Ishikawa (cell line): ENCODE data around the gene CCSAP.

ENCODE experiments used
- CEBPB ChIP-seq: IDR thresholded peaks from 2 replicates; pipeline ENCODE4 v1.6.1; 2012
- CREB1 ChIP-seq: IDR thresholded peaks from 2 replicates; pipeline ENCODE4 v1.6.1; 2012; ENCODE audit warnings: low read depth
- EGR1 ChIP-seq: IDR thresholded peaks from 2 replicates; pipeline ENCODE4 v1.6.1; 2012
- EP300 ChIP-seq: IDR thresholded peaks from 2 replicates; pipeline ENCODE4 v1.6.1; 2012; ENCODE audit warnings: borderline replicate concordance
- FOXM1 ChIP-seq: IDR thresholded peaks from 2 replicates; pipeline ENCODE4 v1.6.1; 2012; ENCODE audit warnings: low read depth, borderline replicate concordance
- MAX ChIP-seq: IDR thresholded peaks from 2 replicates; pipeline ENCODE4 v1.6.1; 2012
- NFIC ChIP-seq: IDR thresholded peaks from 2 replicates; pipeline ENCODE4 v1.6.1; 2012
- RAD21 ChIP-seq: IDR thresholded peaks from 2 replicates; pipeline ENCODE4 v1.6.1; 2012; ENCODE audit warnings: low read depth
- REST ChIP-seq: IDR thresholded peaks from 2 replicates; pipeline ENCODE4 v1.6.1; 2012; ENCODE audit warnings: low read depth, mild to moderate bottlenecking
- TAF1 ChIP-seq: IDR thresholded peaks from 2 replicates; pipeline ENCODE4 v1.6.1; 2012; ENCODE audit warnings: low read depth, mild to moderate bottlenecking
- TCF12 ChIP-seq: IDR thresholded peaks from 2 replicates; pipeline ENCODE4 v1.6.1; 2012; ENCODE audit warnings: low read depth
- TEAD4 ChIP-seq: IDR thresholded peaks from 2 replicates; pipeline ENCODE4 v1.6.1; 2012
- USF1 ChIP-seq: IDR thresholded peaks from 2 replicates; pipeline ENCODE4 v1.6.1; 2012
- YY1 ChIP-seq: IDR thresholded peaks from 2 replicates; pipeline ENCODE4 v1.6.1; 2012; ENCODE audit warnings: low read depth
- ZBTB7A ChIP-seq: IDR thresholded peaks from 2 replicates; pipeline ENCODE4 v1.6.1; 2012; ENCODE audit warnings: low read depth

Gene CCSAP

GRCh38 chr1:229303855-229304254 lies 39.0 kb downstream of the CCSAP start:
- TF ChIP-seq MAX (no peak), NFIC (no peak), CREB1 (no peak)

GRCh38 chr1:229302740-229303139 lies 40.1 kb downstream of the CCSAP start:
- TF ChIP-seq CREB1: no peak
- TF ChIP-seq EGR1: no peak
- no peak for TF ChIP-seq TAF1
- no peak for TF ChIP-seq RAD21
- TF ChIP-seq TEAD4: no peak
- TF ChIP-seq MAX: no peak
- no peak for TF ChIP-seq REST
- TF ChIP-seq EP300: no peak
- no peak for TF ChIP-seq NFIC
- TF ChIP-seq ZBTB7A: no peak
- TF ChIP-seq TCF12: no peak
- no peak for TF ChIP-seq CEBPB
- no peak for TF ChIP-seq YY1
- TF ChIP-seq USF1: no peak
- no peak for TF ChIP-seq FOXM1

GRCh38 chr1:229300099-229300757 lies 42.6 kb downstream of the CCSAP start:
- no peak for TF ChIP-seq EGR1
- no peak for TF ChIP-seq TEAD4
- no peak for TF ChIP-seq RAD21
- no peak for TF ChIP-seq CEBPB
- no peak for TF ChIP-seq NFIC
- TF ChIP-seq YY1: no peak
- no peak for TF ChIP-seq USF1
- TF ChIP-seq TAF1: no peak
- no peak for TF ChIP-seq ZBTB7A
- no peak for TF ChIP-seq CREB1
- no peak for TF ChIP-seq FOXM1

GRCh38 chr1:229298887-229299503 lies 43.9 kb downstream of the CCSAP start:
- TF ChIP-seq MAX: no peak
- no peak for TF ChIP-seq CEBPB
- TF ChIP-seq TAF1: no peak
- TF ChIP-seq TCF12: no peak
- TF ChIP-seq RAD21: no peak
- TF ChIP-seq ZBTB7A: no peak
- TF ChIP-seq NFIC: no peak
- TF ChIP-seq CREB1: no peak
- no peak for TF ChIP-seq TEAD4
- TF ChIP-seq REST: no peak
- TF ChIP-seq EP300: no peak
- TF ChIP-seq EGR1: no peak
- TF ChIP-seq FOXM1: no peak
- no peak for TF ChIP-seq YY1
- no peak for TF ChIP-seq USF1

- TF ChIP-seq TEAD4 (no peak), REST (no peak), YY1 (no peak), USF1 (no peak), TCF12 (no peak), MAX (no peak), RAD21 (no peak), TAF1 (no peak), CREB1 (no peak), FOXM1 (no peak), ZBTB7A (no peak), NFIC (no peak), EGR1 (no peak), CEBPB (no peak), EP300 (no peak)
Measured at GRCh38 chr1:229298420-229298819, 44.4 kb downstream of the CCSAP start.
